ENCODE data around the gene FGF16.

Gene FGF16

DNA sequence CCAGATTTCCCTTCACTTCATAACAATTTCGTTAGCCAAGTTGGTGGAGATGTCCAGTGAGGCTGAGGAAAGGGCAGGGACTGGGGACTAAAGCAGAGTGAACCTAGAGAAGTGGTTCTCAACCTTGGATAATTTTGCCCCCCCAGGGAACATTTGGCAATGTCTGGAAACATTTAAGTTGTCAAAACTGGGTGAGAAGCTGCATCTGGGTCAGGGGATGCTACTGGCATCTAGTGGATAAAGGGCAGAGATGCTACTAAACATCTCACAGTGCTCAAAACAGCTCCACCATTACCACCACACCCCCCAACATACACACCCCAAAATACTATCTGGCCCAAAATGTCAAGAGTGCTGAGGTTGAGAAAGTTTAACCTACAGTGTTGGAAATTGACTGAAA lies 32.0 kb upstream of the FGF16 start (continued):
- TF ChIP-seq PPARA (CRISPR knock-in tag; IDR thresholded peaks at IDR 0.05; ENCODE audit: borderline replicate concordance), result no peak
- TF ChIP-seq ZNF8 (CRISPR knock-in tag; IDR thresholded peaks at IDR 0.05), result no peak
- TF ChIP-seq, protein P1, sequence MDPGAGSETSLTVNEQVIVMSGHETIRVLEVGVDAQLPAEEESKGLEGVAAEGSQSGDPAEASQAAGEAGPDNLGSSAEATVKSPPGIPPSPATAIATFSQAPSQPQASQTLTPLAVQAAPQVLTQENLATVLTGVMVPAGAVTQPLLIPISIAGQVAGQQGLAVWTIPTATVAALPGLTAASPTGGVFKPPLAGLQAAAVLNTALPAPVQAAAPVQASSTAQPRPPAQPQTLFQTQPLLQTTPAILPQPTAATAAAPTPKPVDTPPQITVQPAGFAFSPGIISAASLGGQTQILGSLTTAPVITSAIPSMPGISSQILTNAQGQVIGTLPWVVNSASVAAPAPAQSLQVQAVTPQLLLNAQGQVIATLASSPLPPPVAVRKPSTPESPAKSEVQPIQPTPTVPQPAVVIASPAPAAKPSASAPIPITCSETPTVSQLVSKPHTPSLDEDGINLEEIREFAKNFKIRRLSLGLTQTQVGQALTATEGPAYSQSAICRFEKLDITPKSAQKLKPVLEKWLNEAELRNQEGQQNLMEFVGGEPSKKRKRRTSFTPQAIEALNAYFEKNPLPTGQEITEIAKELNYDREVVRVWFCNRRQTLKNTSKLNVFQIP (CRISPR knock-in tag; IDR thresholded peaks at IDR 0.05; ENCODE audit: borderline replicate concordance, low read depth), result no peak
- TF ChIP-seq ZNF565 (CRISPR knock-in tag; conservative IDR thresholded peaks at IDR 0.05; ENCODE audit: low read depth), result no peak
- TF ChIP-seq, protein P2, sequence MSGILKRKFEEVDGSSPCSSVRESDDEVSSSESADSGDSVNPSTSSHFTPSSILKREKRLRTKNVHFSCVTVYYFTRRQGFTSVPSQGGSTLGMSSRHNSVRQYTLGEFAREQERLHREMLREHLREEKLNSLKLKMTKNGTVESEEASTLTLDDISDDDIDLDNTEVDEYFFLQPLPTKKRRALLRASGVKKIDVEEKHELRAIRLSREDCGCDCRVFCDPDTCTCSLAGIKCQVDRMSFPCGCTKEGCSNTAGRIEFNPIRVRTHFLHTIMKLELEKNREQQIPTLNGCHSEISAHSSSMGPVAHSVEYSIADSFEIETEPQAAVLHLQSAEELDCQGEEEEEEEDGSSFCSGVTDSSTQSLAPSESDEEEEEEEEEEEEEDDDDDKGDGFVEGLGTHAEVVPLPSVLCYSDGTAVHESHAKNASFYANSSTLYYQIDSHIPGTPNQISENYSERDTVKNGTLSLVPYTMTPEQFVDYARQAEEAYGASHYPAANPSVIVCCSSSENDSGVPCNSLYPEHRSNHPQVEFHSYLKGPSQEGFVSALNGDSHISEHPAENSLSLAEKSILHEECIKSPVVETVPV (CRISPR knock-in tag; IDR thresholded peaks at IDR 0.05), result no peak
- no peak for TF ChIP-seq ESRRG (CRISPR knock-in tag; IDR thresholded peaks at IDR 0.05)
- TF ChIP-seq BACH2 (CRISPR knock-in tag; IDR thresholded peaks at IDR 0.05; ENCODE audit: borderline replicate concordance), result no peak
- no peak for TF ChIP-seq ARNTL (CRISPR knock-in tag; IDR thresholded peaks at IDR 0.05; ENCODE audit: borderline replicate concordance, low read depth)

DNA sequence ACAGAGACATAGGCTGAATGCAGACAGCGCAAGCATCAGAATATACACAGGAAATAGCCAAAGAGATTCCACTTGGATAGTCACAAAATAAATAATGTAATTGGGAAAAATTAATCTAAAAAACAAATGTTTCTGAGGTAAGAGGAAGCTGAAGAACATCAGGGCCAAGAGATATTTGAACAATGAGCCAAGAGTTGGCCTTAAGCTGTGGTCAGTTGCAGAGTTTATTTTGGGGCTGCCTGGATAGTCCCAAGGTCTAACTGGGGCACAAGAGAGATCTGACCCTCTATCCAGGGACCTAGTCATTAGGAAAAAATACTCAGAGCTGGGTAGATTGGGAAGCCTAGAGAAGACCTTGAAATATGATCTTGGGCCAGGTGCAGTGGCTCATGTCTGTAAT lies 31.3 kb upstream of the FGF16 start:
- ATAC-seq, result no peak
- TF ChIP-seq TCF4 (CRISPR knock-in tag; IDR thresholded peaks at IDR 0.05; ENCODE audit: borderline replicate concordance) (no peak), ARNTL (CRISPR knock-in tag; IDR thresholded peaks at IDR 0.05; ENCODE audit: borderline replicate concordance, low read depth) (no peak), ZNF8 (CRISPR knock-in tag; IDR thresholded peaks at IDR 0.05) (no peak), CSDC2 (CRISPR knock-in tag; IDR thresholded peaks at IDR 0.05) (no peak), ESRRG (CRISPR knock-in tag; IDR thresholded peaks at IDR 0.05) (no peak), ZNF70 (CRISPR knock-in tag; IDR thresholded peaks at IDR 0.05) (no peak), OSR1 (CRISPR knock-in tag; IDR thresholded peaks at IDR 0.05) (no peak), PPARA (CRISPR knock-in tag; IDR thresholded peaks at IDR 0.05; ENCODE audit: borderline replicate concordance) (no peak), ZC3H10 (CRISPR knock-in tag; IDR thresholded peaks at IDR 0.05) (no peak), ZFP3 (CRISPR knock-in tag; IDR thresholded peaks at IDR 0.05) (no peak), TOX (CRISPR knock-in tag; IDR thresholded peaks at IDR 0.05; ENCODE audit: borderline replicate concordance) (no peak)
- TF ChIP-seq, protein P3, sequence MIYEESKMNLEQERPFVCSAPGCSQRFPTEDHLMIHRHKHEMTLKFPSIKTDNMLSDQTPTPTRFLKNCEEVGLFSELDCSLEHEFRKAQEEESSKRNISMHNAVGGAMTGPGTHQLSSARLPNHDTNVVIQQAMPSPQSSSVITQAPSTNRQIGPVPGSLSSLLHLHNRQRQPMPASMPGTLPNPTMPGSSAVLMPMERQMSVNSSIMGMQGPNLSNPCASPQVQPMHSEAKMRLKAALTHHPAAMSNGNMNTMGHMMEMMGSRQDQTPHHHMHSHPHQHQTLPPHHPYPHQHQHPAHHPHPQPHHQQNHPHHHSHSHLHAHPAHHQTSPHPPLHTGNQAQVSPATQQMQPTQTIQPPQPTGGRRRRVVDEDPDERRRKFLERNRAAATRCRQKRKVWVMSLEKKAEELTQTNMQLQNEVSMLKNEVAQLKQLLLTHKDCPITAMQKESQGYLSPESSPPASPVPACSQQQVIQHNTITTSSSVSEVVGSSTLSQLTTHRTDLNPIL (CRISPR knock-in tag; IDR thresholded peaks at IDR 0.05; ENCODE audit: low read depth), result no peak
- TF ChIP-seq, protein P4, sequence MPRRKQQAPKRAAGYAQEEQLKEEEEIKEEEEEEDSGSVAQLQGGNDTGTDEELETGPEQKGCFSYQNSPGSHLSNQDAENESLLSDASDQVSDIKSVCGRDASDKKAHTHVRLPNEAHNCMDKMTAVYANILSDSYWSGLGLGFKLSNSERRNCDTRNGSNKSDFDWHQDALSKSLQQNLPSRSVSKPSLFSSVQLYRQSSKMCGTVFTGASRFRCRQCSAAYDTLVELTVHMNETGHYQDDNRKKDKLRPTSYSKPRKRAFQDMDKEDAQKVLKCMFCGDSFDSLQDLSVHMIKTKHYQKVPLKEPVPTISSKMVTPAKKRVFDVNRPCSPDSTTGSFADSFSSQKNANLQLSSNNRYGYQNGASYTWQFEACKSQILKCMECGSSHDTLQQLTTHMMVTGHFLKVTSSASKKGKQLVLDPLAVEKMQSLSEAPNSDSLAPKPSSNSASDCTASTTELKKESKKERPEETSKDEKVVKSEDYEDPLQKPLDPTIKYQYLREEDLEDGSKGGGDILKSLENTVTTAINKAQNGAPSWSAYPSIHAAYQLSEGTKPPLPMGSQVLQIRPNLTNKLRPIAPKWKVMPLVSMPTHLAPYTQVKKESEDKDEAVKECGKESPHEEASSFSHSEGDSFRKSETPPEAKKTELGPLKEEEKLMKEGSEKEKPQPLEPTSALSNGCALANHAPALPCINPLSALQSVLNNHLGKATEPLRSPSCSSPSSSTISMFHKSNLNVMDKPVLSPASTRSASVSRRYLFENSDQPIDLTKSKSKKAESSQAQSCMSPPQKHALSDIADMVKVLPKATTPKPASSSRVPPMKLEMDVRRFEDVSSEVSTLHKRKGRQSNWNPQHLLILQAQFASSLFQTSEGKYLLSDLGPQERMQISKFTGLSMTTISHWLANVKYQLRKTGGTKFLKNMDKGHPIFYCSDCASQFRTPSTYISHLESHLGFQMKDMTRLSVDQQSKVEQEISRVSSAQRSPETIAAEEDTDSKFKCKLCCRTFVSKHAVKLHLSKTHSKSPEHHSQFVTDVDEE (CRISPR knock-in tag; IDR thresholded peaks at IDR 0.05), result no peak
- TF ChIP-seq, protein P5, sequence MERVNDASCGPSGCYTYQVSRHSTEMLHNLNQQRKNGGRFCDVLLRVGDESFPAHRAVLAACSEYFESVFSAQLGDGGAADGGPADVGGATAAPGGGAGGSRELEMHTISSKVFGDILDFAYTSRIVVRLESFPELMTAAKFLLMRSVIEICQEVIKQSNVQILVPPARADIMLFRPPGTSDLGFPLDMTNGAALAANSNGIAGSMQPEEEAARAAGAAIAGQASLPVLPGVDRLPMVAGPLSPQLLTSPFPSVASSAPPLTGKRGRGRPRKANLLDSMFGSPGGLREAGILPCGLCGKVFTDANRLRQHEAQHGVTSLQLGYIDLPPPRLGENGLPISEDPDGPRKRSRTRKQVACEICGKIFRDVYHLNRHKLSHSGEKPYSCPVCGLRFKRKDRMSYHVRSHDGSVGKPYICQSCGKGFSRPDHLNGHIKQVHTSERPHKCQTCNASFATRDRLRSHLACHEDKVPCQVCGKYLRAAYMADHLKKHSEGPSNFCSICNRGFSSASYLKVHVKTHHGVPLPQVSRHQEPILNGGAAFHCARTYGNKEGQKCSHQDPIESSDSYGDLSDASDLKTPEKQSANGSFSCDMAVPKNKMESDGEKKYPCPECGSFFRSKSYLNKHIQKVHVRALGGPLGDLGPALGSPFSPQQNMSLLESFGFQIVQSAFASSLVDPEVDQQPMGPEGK (CRISPR knock-in tag; IDR thresholded peaks at IDR 0.05; ENCODE audit: borderline replicate concordance), result no peak
- TF ChIP-seq, protein P2 (CRISPR knock-in tag; IDR thresholded peaks at IDR 0.05), result no peak

Measured in SK-N-SH treated with all-trans-retinoic acid at 6 μM for 48 hours (cell line).